Endometrial microvascular endothelial cells (primary cell): ENCODE measurements around the gene OGFR. TPM values are rescaled to one million over a fixed set of nuclear protein-coding genes. Genes with fewer than 3 reads are reported as not detected.

Experiments
- in situ Hi-C: cut with HindIII; loops from 2 replicates; pipeline ENCODE4 v1.10.0; 2017; ENCODE audit warnings: low sequenced_read_pairs, low pct_unique_long_range_greater_than_20kb; ENCODE audit errors: inconsistent ontology term
- total RNA-seq: library from RNA; depleted of rRNA; stranded (reverse); fragments of >200 nt; gene quantifications from one replicate; pipeline ENCODE4 v1.2.3, GENCODE V29; 2015; ENCODE audit errors: inconsistent ontology term

OGFR gene
- total RNA-seq, 1 donor from 2014 or later: 55.3 TPM

DNA sequence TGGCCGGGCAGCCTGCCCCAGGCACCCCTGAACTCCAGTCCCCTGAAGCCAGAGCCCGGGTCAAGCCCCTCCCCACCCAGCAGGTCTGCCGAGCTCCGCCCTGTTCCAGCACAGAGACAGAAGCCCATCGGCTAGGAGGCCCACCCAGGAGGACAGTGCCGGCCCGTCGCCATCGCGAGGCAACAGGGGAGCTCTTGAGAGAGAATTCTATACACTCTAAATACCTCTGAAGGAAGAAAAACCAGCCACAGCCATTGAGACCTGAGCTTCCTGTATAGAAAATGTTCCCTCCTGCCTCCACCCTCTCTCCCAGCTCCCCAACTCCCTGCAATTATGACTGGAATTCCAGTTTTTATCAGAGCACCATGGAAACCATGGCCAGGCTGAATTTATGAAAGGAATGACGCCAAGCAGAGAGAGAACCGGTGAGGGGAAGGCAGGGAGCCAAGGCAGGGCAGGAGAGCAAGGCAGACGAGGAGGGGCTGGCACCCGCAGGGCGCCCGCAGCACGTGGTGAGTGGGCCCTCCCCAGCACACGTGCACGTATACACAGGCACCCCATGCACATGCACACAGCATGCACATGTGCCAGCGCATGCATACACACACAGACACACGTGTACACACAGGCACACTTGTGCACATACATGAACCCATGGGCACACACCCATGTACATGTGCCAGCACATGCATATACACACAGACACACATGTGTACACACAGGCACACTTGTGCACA is 35.9 kb upstream of the OGFR start:
- in situ Hi-C loops: no loop called here

DNA sequence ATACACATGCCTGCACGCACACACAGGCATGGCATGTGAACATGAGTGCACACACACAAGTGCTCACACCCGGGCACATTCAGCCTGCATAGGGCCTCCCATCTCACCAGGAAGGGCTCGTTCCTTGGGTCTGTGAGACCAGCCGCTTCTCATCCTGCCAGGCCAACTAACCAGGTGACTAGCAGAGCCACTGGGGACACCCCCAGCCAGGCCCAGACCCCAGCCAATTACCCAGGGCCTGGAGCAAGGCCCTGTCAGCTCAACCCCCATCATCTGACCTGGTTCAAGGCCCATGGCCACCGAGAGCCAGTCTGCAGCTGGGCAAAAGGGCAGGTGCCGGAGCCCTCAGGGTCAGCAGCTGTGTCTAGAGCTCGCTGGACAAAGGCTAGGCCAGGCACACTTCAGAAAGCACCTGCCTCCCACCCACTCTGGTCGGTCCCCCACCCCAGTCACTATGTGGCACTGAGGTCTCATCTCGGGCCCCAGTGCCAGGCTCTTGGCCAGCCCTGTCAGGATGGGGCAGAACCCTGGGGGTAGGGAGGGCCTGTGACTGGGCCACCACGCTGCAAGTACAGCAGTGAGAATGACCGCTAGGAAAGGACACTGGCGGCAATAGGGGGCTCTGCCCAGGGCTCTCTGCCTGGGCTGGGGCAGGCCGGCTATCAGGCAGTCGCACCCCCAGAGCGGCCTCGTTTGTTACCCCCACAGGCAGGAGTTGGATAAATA is 35.1 kb upstream of the OGFR start:
- in situ Hi-C loops: no loop called here

DNA sequence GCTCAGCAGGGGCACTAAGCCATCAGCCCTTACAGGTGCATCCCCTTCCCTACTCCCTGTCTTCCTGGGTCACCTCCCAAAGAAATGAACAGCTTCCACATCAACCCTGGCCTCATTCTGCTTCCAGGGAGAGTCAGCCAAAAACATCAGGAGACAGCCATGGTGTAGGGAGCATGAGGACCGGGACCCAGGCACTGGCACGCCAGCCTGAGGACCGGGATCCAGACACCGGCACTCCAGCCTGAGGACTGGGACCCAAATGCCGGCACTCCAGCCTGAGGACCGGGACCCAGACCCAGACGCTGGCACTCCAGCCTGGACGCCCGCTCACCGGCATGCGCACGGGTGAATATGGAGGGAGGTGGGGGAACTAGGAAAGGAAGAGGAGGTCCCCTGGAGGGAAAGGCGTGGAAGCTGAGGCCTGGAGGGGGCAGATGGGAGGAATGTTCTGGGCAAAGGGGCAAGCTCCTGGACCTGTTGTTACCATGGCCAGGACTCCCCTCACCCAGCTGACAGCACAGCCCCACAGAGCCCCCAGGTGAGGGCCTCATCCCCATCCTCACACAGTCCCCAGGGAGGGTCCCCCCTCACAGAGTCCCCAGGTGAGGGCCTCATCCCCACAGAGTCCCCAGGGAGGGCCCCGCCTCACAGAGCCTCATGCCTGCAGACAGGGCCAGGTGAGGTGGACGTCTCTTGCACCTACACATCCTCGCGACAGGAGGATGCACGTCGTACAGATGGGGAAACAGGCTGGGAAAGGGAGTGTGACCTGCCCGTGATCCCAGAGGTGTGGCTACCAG is 34.3 kb upstream of the OGFR start:
- in situ Hi-C loops: no loop called here

DNA sequence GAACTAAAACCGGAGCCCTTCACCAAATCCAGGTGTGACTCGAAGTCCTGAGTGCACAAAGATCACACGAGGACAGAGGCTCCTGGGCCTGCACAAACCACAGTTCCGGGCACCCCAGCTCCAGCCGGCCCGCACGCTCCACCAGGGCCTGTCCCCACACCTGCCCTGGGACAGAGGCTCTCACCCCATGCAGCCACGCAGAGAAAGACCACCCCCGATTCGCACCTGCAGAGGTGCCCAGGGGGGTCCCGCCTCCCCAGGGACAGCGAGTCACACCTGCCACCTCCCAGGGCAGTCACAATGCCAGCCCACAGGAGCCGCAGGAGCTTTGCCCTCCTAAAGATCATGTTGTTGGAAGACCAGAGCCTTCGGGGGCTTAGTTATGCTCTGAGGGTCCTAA is 33.7 kb upstream of the OGFR start:
- in situ Hi-C loops: no loop called here

DNA sequence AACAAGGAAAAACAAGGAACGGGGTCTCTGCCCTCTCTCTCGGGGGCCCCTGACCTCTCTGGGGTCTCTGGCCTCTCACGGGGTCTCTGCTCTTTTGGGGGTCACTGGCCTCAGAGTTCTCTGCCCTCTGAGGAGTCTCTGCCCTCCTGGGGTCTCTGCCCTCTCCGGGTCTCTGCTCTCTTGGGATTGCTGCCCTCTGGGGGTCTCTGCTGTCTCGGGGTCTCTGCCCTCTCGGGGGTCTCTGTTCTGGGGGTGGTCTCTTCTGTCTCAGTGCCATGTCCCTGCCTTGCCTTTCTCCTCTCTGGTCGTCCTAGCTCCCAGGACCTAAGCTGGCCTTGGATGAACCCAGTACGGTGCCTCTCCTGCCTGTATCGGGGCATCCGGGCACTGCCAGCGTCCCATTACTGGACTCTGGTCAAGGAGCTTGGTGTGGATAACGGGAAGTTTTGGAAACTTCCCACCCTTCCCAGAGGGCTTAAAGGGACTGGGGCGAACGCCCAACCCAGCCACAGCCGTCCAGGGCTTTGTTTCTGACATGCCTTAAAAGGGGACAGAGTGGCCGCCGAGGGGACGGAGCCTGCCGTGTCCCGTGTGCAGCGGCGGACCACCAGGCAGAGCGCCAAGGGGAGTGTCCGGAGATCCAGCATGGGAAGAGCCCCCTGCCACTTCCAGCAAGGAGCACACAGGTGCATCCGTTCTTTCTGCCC is 33.1 kb upstream of the OGFR start:
- in situ Hi-C loops: no loop called here

DNA sequence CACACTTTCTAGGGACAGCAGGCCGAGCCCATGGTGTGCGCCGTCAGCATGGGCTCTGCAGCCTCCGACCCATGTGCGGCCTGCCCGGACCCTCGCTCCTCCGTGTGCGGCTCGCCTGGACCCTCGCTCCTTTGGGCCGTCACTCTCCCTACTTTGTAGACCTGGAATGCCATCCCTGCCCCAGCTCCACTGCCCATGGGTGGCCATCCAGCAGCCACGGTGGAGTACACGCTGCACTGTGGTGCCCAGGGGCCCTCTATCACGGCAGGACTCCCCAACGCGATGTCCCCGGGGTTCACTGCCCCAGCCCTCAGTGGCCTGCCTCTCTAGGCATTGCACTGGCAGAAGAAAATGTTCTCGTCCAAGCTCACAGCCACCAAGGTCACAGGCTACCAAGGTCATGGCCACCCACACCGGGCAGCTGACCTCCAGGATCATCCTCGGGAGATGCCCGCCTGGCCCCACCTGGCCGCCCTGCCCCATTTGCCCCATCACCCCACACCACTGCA is 32.5 kb upstream of the OGFR start:
- in situ Hi-C loops: no loop called here

DNA sequence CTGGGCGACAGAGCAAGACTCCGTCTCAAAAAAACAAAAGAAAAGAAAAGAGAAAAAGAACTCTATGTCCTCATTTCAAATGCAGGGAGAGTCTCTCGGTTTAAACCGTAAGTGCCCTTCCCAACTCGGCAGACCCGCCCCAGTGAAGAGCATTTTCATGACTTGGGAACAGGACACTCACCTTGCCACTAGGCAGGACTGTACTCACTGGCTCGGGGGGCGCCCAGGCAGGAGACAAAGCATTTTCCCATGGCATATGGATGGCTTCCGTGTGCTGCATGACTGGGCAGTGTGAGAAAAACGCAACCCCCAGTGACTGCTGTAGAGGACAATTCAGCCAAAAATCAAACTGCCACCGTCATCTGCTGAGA is 32.0 kb upstream of the OGFR start:
- in situ Hi-C loops: no loop called here

DNA sequence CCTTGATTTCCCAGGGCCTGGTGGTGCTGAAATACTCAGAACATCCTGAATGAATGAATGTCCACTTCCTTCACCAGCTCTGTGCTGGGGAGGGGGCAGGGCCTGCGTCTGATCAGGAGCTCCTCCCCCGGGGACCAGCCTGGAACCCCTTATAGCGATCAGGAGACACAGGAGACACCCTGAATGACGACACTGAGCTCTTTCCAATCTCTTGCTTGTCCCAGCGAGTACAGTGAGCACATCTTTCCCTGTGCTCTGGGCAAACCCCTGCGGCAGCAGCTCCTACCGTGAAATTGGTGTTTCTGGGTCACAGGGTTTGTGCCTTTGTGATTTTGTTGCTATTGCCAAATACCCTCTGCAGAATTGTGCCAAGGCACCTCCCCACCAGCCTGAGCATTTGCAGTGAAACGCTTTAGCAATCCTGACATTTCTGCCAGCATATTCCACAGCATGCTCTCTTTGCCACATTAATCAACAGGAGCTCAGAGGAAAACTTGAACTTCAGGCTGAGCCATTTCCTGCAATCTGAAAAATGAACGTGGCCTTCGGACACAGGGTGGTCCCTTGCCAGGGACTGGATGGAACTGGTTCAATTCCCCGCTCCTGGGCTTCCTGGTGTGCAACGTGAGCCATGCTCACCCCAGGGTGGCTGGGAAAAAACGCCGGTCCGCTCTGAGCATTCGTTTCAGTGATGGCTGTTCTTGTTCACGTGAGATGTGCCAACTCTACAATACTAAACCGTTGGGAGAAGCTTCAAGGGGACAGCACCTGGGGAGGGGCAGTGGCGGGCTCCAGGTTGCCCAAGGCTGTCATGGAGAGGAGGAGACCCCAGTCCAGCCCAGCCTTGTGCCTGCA is 31.4 kb upstream of the OGFR start:
- in situ Hi-C loops: no loop called here

DNA sequence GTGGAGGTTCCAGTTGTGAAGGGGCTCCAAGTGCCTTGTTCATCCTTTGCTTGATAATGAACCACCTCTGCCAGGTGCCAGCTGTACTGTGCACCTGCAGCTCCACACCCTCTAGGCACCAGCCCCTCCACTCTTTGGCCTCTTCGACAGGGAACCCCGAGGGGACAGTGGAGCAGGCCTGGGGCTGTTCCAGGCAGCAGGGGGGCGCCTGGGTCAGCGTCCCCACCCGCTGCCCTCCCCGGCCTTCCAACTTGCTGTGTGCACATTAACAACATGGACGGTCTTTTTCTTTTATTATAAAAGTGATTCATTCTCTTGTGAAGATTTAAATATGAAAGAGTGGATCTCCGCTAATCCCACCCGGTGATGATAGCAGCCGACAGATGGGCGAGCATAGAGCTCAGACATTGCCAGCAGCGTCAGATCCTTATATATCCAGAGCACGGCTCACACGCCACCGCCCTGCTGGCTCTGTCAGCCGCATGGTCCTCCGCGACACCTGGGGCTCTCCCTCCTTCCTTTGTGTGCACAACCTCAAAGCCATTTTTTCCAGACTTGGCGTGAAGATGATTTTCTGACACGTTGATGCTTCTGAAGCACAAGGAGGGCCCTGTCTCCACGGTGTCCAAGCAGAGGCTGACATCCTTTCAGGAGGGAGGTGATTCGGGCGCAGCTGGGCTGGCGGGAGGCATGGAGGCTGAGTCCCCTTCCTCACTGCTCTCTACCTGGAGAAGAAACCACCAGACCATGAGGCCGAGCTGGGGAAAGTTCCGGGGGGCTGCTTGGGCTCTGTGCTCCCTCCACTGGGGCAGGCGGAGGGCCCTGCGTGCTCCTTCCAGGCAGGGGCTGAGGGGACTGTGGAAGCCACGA is 30.6 kb upstream of the OGFR start:
- in situ Hi-C loops: no loop called here

DNA sequence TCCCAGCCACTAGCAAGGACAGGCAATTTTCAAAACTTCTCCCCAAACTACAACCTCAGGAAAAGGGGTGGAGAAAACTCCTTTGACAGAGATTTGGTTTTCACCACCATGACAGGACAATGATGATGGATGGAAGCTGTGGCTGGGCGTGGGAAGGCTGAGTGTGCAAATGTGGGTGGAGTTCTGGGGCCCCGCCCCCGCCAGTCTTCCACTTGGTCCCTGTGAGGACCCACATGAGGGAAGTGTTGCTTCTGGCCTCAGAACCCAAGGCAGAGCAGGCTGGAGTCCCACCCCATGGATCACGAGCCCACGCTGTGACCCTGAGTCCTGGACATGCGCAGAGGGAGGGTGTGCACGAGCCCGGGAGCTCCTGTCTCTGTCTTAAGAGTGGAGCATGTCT is 29.9 kb upstream of the OGFR start:
- in situ Hi-C loops: no loop called here

DNA sequence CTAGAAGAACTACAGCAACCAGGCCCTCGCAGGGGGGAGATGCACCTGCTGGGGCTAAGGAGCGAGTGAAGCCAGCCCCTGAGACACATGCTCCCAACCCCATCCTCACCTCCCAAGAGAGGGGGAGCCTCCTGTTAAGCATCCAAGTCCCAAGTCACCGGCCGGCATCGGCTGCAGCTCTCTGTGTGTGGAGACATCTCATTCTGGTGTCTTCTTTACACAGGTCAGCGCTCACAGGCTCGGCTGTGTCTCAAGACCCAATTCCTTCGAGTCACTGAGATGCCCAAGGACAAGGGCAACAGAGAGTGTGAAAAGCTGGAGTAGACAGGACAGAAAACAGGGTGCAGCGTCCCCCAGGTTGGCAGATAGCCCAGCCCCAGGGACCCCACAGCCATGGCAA is 29.4 kb upstream of the OGFR start:
- in situ Hi-C loops: no loop called here

DNA sequence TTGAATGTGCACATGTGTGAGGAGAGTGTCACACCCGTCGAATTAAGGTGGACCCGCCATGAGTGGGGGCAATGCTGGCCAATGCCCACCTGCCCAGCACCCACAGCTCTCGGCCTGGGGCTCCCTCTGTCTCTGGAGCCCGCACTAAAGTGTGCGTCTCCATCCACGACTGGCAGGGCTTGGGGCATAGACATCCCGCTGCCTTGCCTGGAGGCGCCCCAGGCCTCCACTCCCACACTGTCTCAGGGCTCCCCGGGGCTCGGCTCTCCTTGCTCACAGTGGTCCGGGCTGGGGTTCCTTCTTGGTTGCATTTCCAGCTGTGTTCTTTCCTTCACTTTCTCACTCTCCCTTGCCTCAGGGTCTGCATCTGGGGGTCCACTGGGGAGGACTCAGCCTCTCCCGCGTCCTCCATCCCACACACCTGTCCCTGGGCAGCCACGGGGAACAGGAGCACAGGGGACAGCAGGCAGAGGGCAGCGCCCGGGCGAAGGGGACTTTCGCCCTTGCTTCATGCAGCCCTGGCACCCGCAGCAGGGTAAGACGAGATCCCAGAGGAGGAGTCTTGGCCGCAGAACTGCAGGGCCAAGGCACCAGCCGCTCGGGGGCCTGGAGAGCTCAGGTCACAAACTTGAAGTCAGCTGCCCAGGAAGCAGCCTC is 28.5 kb upstream of the OGFR start:
- in situ Hi-C loops: no loop called here

DNA sequence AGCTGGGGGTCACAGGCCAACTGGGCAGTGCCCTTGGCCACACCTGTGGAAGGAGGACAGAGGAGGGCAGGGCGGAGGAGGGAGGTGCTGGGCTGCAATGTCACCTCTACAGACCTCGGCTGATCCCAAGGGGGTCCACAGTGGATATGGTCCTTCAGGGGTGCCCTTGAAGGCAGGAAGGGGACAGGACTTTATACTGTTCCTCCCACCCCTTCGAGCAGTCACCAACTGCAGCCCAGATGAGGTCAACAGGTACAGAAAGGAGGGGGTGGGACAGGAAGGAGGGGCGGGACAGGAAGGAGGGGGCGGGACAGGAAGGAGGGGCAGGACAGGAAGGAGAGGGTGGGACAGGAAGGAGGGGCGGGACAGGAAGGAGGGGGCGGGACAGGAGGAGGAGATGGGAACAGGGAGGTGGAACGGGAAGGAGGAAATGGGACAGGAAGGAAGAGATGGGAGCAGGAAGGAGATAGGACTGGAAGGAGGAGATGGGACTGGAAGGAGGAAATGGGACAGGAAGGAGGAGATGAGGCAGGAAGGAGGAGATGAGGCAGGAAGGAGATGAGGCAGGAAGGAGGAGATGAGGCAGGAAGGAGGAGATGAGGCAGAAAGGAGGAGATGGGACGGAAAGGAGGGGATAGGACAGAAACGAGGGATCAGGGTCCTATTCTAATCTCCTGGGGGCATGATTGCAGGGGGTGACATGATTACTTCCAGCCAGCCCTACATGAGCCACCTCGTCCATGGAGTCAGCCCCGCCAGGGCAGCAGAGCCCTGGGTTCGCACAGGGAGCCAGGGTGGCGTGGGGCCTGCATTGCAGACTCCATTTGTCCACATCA is 27.7 kb upstream of the OGFR start:
- in situ Hi-C loops: no loop called here

DNA sequence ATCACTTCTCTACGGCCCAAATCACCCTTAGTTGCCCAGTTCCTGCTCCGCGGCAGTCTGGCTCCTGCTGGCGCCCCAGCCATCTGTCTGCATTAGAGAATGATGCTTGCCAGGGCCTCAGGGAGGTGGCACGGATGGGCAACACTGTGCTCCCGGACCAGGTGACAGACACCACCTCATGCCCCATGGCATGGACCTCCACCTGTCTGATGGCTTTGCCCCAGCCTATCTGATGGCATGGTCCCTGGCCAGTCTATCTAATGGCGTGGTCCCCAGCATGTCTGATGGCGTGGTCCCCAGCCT is 27.2 kb upstream of the OGFR start:
- in situ Hi-C loops: no loop called here

DNA sequence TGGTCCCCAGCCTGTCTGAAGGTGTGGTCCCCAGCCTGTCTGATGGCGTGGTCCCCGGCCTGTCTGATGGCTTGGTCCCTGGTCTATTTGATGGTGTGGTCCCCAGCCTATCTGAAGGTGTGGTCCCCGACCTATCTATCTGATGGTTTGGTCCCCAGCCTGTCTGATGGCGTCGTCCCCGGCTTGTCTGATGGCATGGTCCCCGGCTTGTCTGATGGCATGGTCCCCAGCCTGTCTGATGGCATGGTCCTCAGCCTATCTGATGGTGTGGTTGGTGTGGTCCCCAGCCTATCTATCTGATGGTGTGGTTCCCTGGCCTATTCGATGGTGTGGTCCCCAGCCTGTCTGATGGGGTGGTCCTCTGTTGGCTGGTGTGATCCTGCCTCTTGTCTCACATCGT is 26.6 kb upstream of the OGFR start:
- in situ Hi-C loops: no loop called here
